ENCODE measurements around the gene GNAS. TPM values are rescaled to one million over a fixed set of nuclear protein-coding genes. Genes with fewer than 3 reads are reported as not detected.
A peak's percentile ranks its signal among the peaks of the same experiment; 100 is the strongest.

GNAS gene
- total RNA-seq, 4 donors from 2014 or later = 2,457 to 5,038 (median 3,494) TPM

DNA sequence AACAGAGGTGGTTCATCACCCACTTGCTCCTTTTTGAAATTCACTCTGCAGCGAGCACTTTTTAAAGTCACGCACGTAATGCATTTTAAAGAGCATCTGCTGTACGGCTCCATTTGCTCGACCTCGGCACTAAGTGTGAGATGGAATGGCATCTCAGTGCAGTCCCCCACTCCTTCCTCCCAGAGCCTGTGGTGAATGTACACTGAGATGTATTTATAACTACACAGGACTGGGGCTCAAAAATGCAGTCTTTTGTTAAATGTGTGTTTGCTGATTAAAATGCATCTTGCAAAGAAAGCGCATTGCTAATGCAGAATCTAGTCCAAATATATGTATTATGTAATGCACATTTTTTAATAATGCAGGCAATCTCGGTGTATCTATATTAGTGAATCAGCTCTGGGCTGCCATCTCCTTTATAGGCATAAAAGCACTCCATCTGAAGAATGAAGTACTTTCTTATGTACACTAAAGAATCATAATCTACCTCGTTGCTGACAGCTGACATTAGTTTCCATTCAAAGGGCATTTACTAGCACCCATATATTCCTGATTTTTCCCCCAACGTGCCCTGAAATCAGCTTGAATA is 15.8 kb upstream of the GNAS start:
- Histone ChIP-seq H3K27ac (no peak overlapping the region), H3K4me3 (replicated peaks in 1 of 3) (no peak overlapping the region), H3K27me3 (no peaks in the 10 kb centered on the region), H3K9me3 (no peaks in the 10 kb centered on the region), H3K4me1 (no peaks in the 10 kb centered on the region), H3K36me3 (no peaks in the 10 kb centered on the region)
- intact Hi-C loops (cut with DNase I) = no loop called here
- 85 to 87% methylated on average over 10 of the region's 10 CpGs for WGBS, 2 donors
- no peak for DNase-seq
- TF ChIP-seq POLR2A (IDR thresholded peaks at IDR 0.05) = no peak
- TF ChIP-seq, protein P1, sequence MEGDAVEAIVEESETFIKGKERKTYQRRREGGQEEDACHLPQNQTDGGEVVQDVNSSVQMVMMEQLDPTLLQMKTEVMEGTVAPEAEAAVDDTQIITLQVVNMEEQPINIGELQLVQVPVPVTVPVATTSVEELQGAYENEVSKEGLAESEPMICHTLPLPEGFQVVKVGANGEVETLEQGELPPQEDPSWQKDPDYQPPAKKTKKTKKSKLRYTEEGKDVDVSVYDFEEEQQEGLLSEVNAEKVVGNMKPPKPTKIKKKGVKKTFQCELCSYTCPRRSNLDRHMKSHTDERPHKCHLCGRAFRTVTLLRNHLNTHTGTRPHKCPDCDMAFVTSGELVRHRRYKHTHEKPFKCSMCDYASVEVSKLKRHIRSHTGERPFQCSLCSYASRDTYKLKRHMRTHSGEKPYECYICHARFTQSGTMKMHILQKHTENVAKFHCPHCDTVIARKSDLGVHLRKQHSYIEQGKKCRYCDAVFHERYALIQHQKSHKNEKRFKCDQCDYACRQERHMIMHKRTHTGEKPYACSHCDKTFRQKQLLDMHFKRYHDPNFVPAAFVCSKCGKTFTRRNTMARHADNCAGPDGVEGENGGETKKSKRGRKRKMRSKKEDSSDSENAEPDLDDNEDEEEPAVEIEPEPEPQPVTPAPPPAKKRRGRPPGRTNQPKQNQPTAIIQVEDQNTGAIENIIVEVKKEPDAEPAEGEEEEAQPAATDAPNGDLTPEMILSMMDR (IDR thresholded peaks at IDR 0.05) = no peak

DNA sequence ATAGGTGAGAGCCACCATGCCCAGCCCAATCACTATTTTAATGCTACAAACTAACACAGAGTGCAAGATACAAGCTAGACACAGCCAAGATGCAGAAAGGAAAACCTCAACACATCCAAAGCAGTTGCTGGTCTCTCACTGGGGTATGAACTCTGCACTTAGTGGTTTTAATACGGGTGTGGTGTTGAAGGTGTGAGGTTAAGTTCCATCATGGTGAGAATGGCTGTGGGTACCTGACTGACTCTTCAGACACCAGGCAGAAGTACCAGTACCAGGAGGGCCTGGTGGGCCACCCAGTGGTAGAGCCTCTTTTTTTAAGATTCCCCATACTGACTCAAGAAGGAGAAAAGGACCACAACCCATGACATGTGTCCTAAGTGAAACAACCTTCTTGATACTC is 14.8 kb upstream of the GNAS start:
- no peak for DNase-seq
- Histone ChIP-seq H3K4me1 (no peaks in the 10 kb centered on the region), H3K27ac (no peak overlapping the region), H3K36me3 (no peaks in the 10 kb centered on the region), H3K27me3 (no peaks in the 10 kb centered on the region), H3K4me3 (replicated peaks in 1 of 3) (no peak overlapping the region), H3K9me3 (no peaks in the 10 kb centered on the region)
- 89% methylated on average over 1 of the region's 1 CpG for WGBS, 2 donors
- TF ChIP-seq POLR2A (IDR thresholded peaks at IDR 0.05) = no peak
- TF ChIP-seq, protein P1 (IDR thresholded peaks at IDR 0.05) = no peak
- intact Hi-C loops (cut with DNase I) = no loop called here

DNA sequence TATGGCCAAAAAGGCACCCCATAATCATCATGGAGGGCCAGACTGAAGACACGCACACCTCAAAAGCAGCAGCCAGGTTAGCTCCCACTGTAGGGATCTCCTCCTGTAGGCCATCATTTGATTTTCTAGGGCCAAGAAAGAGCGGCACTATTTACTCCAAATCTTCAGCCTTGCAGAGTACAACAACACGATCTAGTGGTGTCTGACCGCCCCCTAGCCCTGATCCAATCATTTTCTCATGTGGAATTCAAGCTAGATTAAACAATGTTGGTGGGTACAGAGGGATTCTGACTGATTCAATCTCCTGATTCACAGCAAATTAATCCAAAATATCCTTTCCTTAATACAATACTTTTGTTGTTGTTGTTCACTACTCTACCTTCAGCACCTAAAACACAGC is 14.3 kb upstream of the GNAS start:
- no peaks in the 10 kb centered on the region for H3K27me3 ChIP-seq
- H3K4me1 ChIP-seq = no peaks in the 10 kb centered on the region
- intact Hi-C loops (cut with DNase I) = no loop called here
- DNase-seq = no peak
- WGBS, 2 donors = 70 to 89% methylated on average over 4 of the region's 4 CpGs
- H3K27ac ChIP-seq = no peak overlapping the region
- TF ChIP-seq, protein P1 (IDR thresholded peaks at IDR 0.05) = no peak
- no peak for TF ChIP-seq POLR2A (IDR thresholded peaks at IDR 0.05)
- no peaks in the 10 kb centered on the region for H3K9me3 ChIP-seq
- no peak overlapping the region for H3K4me3 ChIP-seq (replicated peaks in 1 of 3)
- no peaks in the 10 kb centered on the region for H3K36me3 ChIP-seq

DNA sequence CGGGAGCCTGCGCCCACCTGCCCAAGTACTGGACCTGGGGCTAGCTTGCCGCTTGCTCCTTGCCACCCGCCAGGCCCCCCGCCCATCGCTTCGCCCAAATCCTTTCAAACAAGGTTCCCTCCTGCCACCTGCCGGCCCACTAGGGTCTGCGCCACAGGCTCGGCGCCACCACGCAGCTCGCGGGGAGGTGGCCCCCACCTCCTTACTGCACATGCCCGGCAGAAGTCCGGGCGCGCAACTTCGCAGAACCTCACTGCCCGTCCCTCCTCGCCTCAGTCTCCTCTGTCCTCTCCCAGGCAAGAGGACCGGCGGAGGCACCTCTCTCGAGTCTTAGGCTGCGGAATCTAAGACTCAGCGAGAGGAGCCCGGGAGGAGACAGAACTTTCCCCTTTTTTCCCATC is 13.0 kb upstream of the GNAS start:
- intact Hi-C loops (cut with DNase I) = no loop called here
- Histone ChIP-seq H3K27me3 (no peaks in the 10 kb centered on the region), H3K27ac (no peak overlapping the region), H3K9me3 (no peaks in the 10 kb centered on the region), H3K4me3 (replicated peaks in 1 of 3) (no peak overlapping the region), H3K36me3 (no peaks in the 10 kb centered on the region), H3K4me1 (no peaks in the 10 kb centered on the region)
- peak; percentile 47 to 52 for DNase-seq
- 48 to 57% methylated on average over 9 to 27 of the region's 27 CpGs for WGBS, 2 donors
- TF ChIP-seq, protein P1 (IDR thresholded peaks at IDR 0.05) = peak in 3 of 6 experiments; percentile 31 to 47 (median 43)
- no peak for TF ChIP-seq POLR2A (IDR thresholded peaks at IDR 0.05)

DNA sequence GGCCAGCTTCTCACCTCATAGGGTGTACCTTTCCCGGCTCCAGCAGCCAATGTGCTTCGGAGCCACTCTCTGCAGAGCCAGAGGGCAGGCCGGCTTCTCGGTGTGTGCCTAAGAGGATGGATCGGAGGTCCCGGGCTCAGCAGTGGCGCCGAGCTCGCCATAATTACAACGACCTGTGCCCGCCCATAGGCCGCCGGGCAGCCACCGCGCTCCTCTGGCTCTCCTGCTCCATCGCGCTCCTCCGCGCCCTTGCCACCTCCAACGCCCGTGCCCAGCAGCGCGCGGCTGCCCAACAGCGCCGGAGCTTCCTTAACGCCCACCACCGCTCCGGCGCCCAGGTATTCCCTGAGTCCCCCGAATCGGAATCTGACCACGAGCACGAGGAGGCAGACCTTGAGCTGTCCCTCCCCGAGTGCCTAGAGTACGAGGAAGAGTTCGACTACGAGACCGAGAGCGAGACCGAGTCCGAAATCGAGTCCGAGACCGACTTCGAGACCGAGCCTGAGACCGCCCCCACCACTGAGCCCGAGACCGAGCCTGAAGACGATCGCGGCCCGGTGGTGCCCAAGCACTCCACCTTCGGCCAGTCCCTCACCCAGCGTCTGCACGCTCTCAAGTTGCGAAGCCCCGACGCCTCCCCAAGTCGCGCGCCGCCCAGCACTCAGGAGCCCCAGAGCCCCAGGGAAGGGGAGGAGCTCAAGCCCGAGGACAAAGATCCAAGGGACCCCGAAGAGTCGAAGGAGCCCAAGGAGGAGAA is 12.3 kb upstream of the GNAS start:
- intact Hi-C loops (cut with DNase I) = loop anchor here (10.0 kb wide), 1 partner anchor 605 kb away; no protein-coding TSS in a partner anchor

More for the DNA sequence above, 12.3 kb upstream of the GNAS start:
- Histone ChIP-seq H3K27me3 (no peaks in the 10 kb centered on the region), H3K9me3 (no peaks in the 10 kb centered on the region), H3K27ac (no peak overlapping the region), H3K36me3 (no peaks in the 10 kb centered on the region), H3K4me3 (replicated peaks in 1 of 3) (no peak overlapping the region), H3K4me1 (no peaks in the 10 kb centered on the region)
- WGBS, 2 donors = 70 to 84% methylated on average over 35 to 49 of the region's 67 CpGs
- DNase-seq = no peak
- TF ChIP-seq, protein P1 (IDR thresholded peaks at IDR 0.05) = no peak

Measured in thyroid gland (tissue), 4 donors.